MM.1S (cell line): Measurements from ENCODE around the gene NELFB.

Experiments
- DNase-seq: peaks from one replicate; pipeline ENCODE4 v3.0.0-alpha.2; 2015
- H2AFZ ChIP-seq: fragments of 300-600 bp; sonication (generic); 2 replicates; pipeline ENCODE4 v1.6.0; 2016; ENCODE audit warnings: antibody characterized with exemption, low read length
- H3F3A ChIP-seq: fragments of 300-600 bp; sonication (generic); 2 replicates; pipeline ENCODE4 v1.6.1; 2016; ENCODE audit warnings: mild to moderate bottlenecking, antibody characterized with exemption, low read length, moderate library complexity, mixed read lengths; ENCODE audit not compliant: insufficient read depth
- H3K27ac ChIP-seq: fragments of 300-600 bp; sonication (generic); 2 replicates; pipeline ENCODE4 v1.5.1; 2016; ENCODE audit warnings: mild to moderate bottlenecking, low read length
- H3K27me3 ChIP-seq: fragments of 300-600 bp; sonication (generic); replicated peaks from 2 replicates; pipeline ENCODE4 v1.6.0; 2016; ENCODE audit warnings: low read length; ENCODE audit not compliant: insufficient read depth
- H3K36me3 ChIP-seq: fragments of 300-600 bp; sonication (generic); replicated peaks from 2 replicates; pipeline ENCODE4 v1.6.1; 2016; ENCODE audit warnings: mild to moderate bottlenecking, low read length, mixed read lengths; ENCODE audit not compliant: insufficient read depth
- H3K4me1 ChIP-seq: fragments of 300-600 bp; sonication (generic); 2 replicates; pipeline ENCODE4 v1.6.1; 2016; ENCODE audit warnings: low read length, mixed read lengths
- H3K4me2 ChIP-seq: fragments of 300-600 bp; sonication (generic); 2 replicates; pipeline ENCODE4 v1.6.0; 2016; ENCODE audit warnings: low read depth, low read length
- H3K4me3 ChIP-seq: fragments of 300-600 bp; sonication (generic); 2 replicates; pipeline ENCODE4 v1.5.1; 2016; ENCODE audit warnings: low read length, mixed read lengths
- H3K79me2 ChIP-seq: fragments of 300-600 bp; sonication (generic); 2 replicates; pipeline ENCODE4 v1.6.1; 2016; ENCODE audit warnings: mixed run types, low read length, mixed read lengths
- H3K9ac ChIP-seq: fragments of 300-600 bp; sonication (generic); 2 replicates; pipeline ENCODE4 v1.6.1; 2016; ENCODE audit warnings: low read length, mixed read lengths
- H3K9me2 ChIP-seq: fragments of 300-600 bp; sonication (generic); replicated peaks from 2 replicates; pipeline ENCODE4 v1.6.1; 2016; ENCODE audit warnings: mild to moderate bottlenecking, low read length, mixed read lengths; ENCODE audit not compliant: insufficient read depth
- H3K9me3 ChIP-seq: fragments of 300-600 bp; sonication (generic); replicated peaks from 2 replicates; pipeline ENCODE4 v1.6.1; 2016; ENCODE audit warnings: mild to moderate bottlenecking, low read length, mixed read lengths; ENCODE audit not compliant: insufficient read depth
- H4K20me1 ChIP-seq: fragments of 300-600 bp; sonication (generic); 2 replicates; pipeline ENCODE4 v1.6.1; 2016; ENCODE audit warnings: mild to moderate bottlenecking, low read length, moderate library complexity, mixed read lengths; ENCODE audit not compliant: insufficient read depth
- CTCF ChIP-seq: fragments of 300-600 bp; sonication (generic); IDR thresholded peaks from 2 replicates; pipeline ENCODE4 v1.5.1; 2016; ENCODE audit warnings: antibody characterized with exemption, low read length, mixed read lengths
- EZH2 ChIP-seq: fragments of 300-600 bp; sonication (generic); optimal IDR thresholded peaks from 2 replicates; pipeline ENCODE3; 2017; ENCODE audit warnings: low read depth, mild to moderate bottlenecking, antibody characterized with exemption, low read length, mixed read lengths
- EZH2phosphoT487 ChIP-seq: fragments of 300-600 bp; sonication (generic); IDR thresholded peaks from 2 replicates; pipeline ENCODE4 v1.6.1; 2018; ENCODE audit warnings: antibody characterized with exemption, low read length

The NELFB gene

GRCh38 chr9:137303151-137303892 lies 48.2 kb downstream of the NELFB start:
- H4K20me1 ChIP-seq: no peaks in the 10 kb centered on the region
- no peak overlapping the region for H3K27ac ChIP-seq
- no peaks in the 10 kb centered on the region for H3K9me3 ChIP-seq
- H3K79me2 ChIP-seq: no peaks in the 10 kb centered on the region
- peaks cover 49% of the 10 kb centered on the region for H3K27me3 ChIP-seq
- no peak for TF ChIP-seq EZH2phosphoT487
- TF ChIP-seq EZH2: no peak
- TF ChIP-seq CTCF: no peak
- peaks cover 7% of the 10 kb centered on the region; the same call in 1 of the 2 replicates for H3F3A ChIP-seq
- no peak overlapping the region for H3K4me2 ChIP-seq
- no peaks in the 10 kb centered on the region for H3K36me3 ChIP-seq
- DNase-seq: no peak
- H3K9ac ChIP-seq: no peak overlapping the region
- H2AFZ ChIP-seq: no peak overlapping the region
- H3K4me1 ChIP-seq: 0 out of 2 replicates have a peak, but pooled peaks cover 3% of the 10 kb centered on the region
- no peak overlapping the region for H3K4me3 ChIP-seq
- H3K9me2 ChIP-seq: no peaks in the 10 kb centered on the region

- Histone ChIP-seq H3K4me2 (no peak overlapping the region), H4K20me1 (no peaks in the 10 kb centered on the region), H3K27ac (no peak overlapping the region), H3K27me3 (peaks cover 43% of the 10 kb centered on the region), H3K36me3 (no peaks in the 10 kb centered on the region), H3F3A (peaks cover 7% of the 10 kb centered on the region; the same call in 1 of the 2 replicates), H3K4me3 (no peak overlapping the region), H3K79me2 (no peaks in the 10 kb centered on the region), H2AFZ (no peak overlapping the region), H3K9ac (no peak overlapping the region), H3K4me1 (0 out of 2 replicates have a peak, but pooled peaks cover 3% of the 10 kb centered on the region), H3K9me3 (no peaks in the 10 kb centered on the region), H3K9me2 (no peaks in the 10 kb centered on the region)
- DNase-seq: no peak
- TF ChIP-seq EZH2phosphoT487 (no peak), CTCF (no peak), EZH2 (no peak)
These were observed 48.8 kb downstream of the NELFB start for GRCh38 chr9:137303893-137304382.

GRCh38 chr9:137304383-137305059 lies 49.4 kb downstream of the NELFB start:
- no peak overlapping the region for H3K4me2 ChIP-seq
- H3K27ac ChIP-seq: no peak overlapping the region

More at GRCh38 chr9:137304383-137305059, 49.4 kb downstream of the NELFB start:
- H3K4me1 ChIP-seq: 0 out of 2 replicates have a peak, but pooled peaks cover 3% of the 10 kb centered on the region
- no peaks in the 10 kb centered on the region for H3K9me3 ChIP-seq
- DNase-seq: no peak
- no peaks in the 10 kb centered on the region for H3K36me3 ChIP-seq
- no peak overlapping the region for H3K4me3 ChIP-seq
- H3F3A ChIP-seq: peaks cover 7% of the 10 kb centered on the region; the same call in 1 of the 2 replicates
- H4K20me1 ChIP-seq: no peaks in the 10 kb centered on the region
- TF ChIP-seq EZH2phosphoT487: no peak
- TF ChIP-seq CTCF: no peak
- no peak for TF ChIP-seq EZH2
- no peak overlapping the region for H3K9ac ChIP-seq
- no peaks in the 10 kb centered on the region for H3K79me2 ChIP-seq
- peaks cover 38% of the 10 kb centered on the region for H3K27me3 ChIP-seq
- H3K9me2 ChIP-seq: no peaks in the 10 kb centered on the region
- no peak overlapping the region for H2AFZ ChIP-seq
